K562 (cell line): ENCODE measurements around the gene CD38.

ENCODE experiments used
- BHLHE40 ChIP-seq: IDR thresholded peaks from 2 replicates; pipeline ENCODE4 v1.6.1; 2011; ENCODE audit warnings: low read length, improper control_type of control experiment
- CBX1 ChIP-seq: sonication (generic); IDR thresholded peaks from 2 replicates; pipeline ENCODE4 v1.6.1; 2016; ENCODE audit warnings: antibody characterized with exemption, low read depth, mild to moderate bottlenecking
- CHD2 ChIP-seq: IDR thresholded peaks from 2 replicates; pipeline ENCODE4 v1.6.1; 2011; ENCODE audit warnings: low read depth, low read length
- CREM ChIP-seq: IDR thresholded peaks from 2 replicates; pipeline ENCODE4 v1.6.1; 2014; ENCODE audit warnings: antibody characterized with exemption, low read depth
- HDAC6 ChIP-seq: IDR thresholded peaks from 2 replicates; pipeline ENCODE4 v1.6.1; 2012; ENCODE audit warnings: low read depth, mild to moderate bottlenecking, control low read depth, inconsistent platforms, low read length, moderate library complexity
- SNRNP70 ChIP-seq: fragments of 200-400 bp; formaldehyde crosslinking; optimal IDR thresholded peaks from 2 replicates; pipeline ENCODE3; 2017; ENCODE audit warnings: low read depth, low read length
- SOX6 ChIP-seq: fragments of 450-650 bp; IDR thresholded peaks from 2 replicates; pipeline ENCODE4 v1.6.1; 2014; ENCODE audit warnings: mild to moderate bottlenecking
- STAG1 ChIP-seq: sonication (generic); formaldehyde crosslinking; IDR thresholded peaks from 2 replicates; pipeline ENCODE4 v1.5.0; 2020; ENCODE audit warnings: missing genetic modification reagents, borderline replicate concordance
- ZKSCAN8 ChIP-seq: fragments of 200-800 bp; sonication (Bioruptor generic); IDR thresholded peaks from 2 replicates; pipeline ENCODE4 v1.6.1; 2016; ENCODE audit warnings: missing genetic modification characterization, missing compliant biosample characterization
- ZNF274 ChIP-seq: IDR thresholded peaks from 2 replicates; pipeline ENCODE4 v1.6.1; 2011; ENCODE audit warnings: low read depth, mild to moderate bottlenecking, low read length, moderate library complexity, borderline replicate concordance
- TF ChIP-seq, protein P1 (sequence below), 3 experiments: IDR thresholded peaks in 2 of 3; conservative IDR thresholded peaks in 1 of 3; 2 replicates each; pipeline ENCODE4 v1.5.1; 2011 to 2012; ENCODE audit warnings: low read length in 3 of 3, mild to moderate bottlenecking in 3 of 3, control low read depth in 2 of 3, improper control_type of control experiment in 1 of 3, inconsistent platforms in 1 of 3, low read depth in 1 of 3, mixed read lengths in 1 of 3, moderate library complexity in 1 of 3; ENCODE audit not compliant: insufficient read depth in 2 of 3

DNA sequence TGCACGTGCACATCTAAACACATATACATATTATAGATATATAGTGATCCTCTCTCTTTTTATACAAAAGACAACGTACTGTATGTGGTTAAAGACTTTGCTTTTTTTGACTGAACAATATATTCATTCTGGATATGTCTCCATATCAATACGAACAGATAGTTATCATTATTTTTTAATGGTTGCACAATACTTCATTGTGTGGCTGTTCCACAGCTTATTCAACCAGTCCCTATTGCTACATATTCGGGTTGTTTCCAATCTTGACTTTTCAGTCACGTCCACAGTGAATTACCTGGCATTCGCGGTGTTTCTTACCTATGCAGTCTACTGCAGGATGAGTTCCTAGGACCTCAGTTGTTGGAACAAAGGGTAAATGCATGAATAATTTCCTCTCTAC lies 107.3 kb downstream of the CD38 start:
- TF ChIP-seq HDAC6 (no peak), SOX6 (no peak), SNRNP70 (no peak), CBX1 (no peak), ZNF274 (no peak), CREM (no peak), STAG1 (no peak), BHLHE40 (no peak), CHD2 (no peak), ZKSCAN8 (CRISPR knock-in tag) (no peak)
- TF ChIP-seq, protein P1, sequence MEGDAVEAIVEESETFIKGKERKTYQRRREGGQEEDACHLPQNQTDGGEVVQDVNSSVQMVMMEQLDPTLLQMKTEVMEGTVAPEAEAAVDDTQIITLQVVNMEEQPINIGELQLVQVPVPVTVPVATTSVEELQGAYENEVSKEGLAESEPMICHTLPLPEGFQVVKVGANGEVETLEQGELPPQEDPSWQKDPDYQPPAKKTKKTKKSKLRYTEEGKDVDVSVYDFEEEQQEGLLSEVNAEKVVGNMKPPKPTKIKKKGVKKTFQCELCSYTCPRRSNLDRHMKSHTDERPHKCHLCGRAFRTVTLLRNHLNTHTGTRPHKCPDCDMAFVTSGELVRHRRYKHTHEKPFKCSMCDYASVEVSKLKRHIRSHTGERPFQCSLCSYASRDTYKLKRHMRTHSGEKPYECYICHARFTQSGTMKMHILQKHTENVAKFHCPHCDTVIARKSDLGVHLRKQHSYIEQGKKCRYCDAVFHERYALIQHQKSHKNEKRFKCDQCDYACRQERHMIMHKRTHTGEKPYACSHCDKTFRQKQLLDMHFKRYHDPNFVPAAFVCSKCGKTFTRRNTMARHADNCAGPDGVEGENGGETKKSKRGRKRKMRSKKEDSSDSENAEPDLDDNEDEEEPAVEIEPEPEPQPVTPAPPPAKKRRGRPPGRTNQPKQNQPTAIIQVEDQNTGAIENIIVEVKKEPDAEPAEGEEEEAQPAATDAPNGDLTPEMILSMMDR (IDR thresholded peaks at IDR 0.05 in 2 of 3, conservative IDR thresholded peaks at IDR 0.05 in 1 of 3; ENCODE audit: insufficient read depth in 2 of 3, low read depth in 1 of 3, low read length in 3 of 3), result no peak
